Measurements from ENCODE around the gene POLR3K.

POLR3K gene

GRCh38 chr16:71540-72401 lies 18.4 kb upstream of the POLR3K start:
- Histone ChIP-seq H3K4me1 (ENCODE audit: control insufficient read depth, insufficient read depth, low read length) (peaks cover 78% of the 10 kb centered on the region), H3K27me3 (ENCODE audit: control insufficient read depth in 1 of 2, insufficient read depth in 2 of 2, low read length in 2 of 2) (no peaks in the 10 kb centered on the region), H3K9me3 (ENCODE audit: control insufficient read depth in 2 of 2, low read length in 2 of 2) (no peaks in the 10 kb centered on the region), H3K27ac (ENCODE audit: low read length) (peak overlapping the region; percentile 69), H3K36me3 (ENCODE audit: control insufficient read depth in 2 of 2, insufficient read depth in 2 of 2, low read length in 2 of 2) (no peaks in the 10 kb centered on the region), H3K9ac (ENCODE audit: low read length in 2 of 2) (peak overlapping the region; percentile 56 to 74), H3K4me3 (ENCODE audit: low read length in 2 of 2) (peak overlapping the region; percentile 50 to 82)

- H3K27ac ChIP-seq (ENCODE audit: low read length): peak overlapping the region; percentile 69
- H3K27me3 ChIP-seq (ENCODE audit: control insufficient read depth in 1 of 2, insufficient read depth in 2 of 2, low read length in 2 of 2): no peaks in the 10 kb centered on the region
- no peaks in the 10 kb centered on the region for H3K36me3 ChIP-seq (ENCODE audit: control insufficient read depth in 2 of 2, insufficient read depth in 2 of 2, low read length in 2 of 2)
- peaks cover 78% of the 10 kb centered on the region for H3K4me1 ChIP-seq (ENCODE audit: control insufficient read depth, insufficient read depth, low read length)
- H3K9ac ChIP-seq (ENCODE audit: low read length in 2 of 2): peak overlapping the region; percentile 56 to 74
- H3K4me3 ChIP-seq (ENCODE audit: low read length in 2 of 2): peak overlapping the region; percentile 50 to 82
- no peaks in the 10 kb centered on the region for H3K9me3 ChIP-seq (ENCODE audit: control insufficient read depth in 2 of 2, low read length in 2 of 2)
Observed at GRCh38 chr16:71210-71539, 17.8 kb upstream of the POLR3K start.

GRCh38 chr16:69181-69580 lies 15.8 kb upstream of the POLR3K start:
- Histone ChIP-seq H3K9me3 (ENCODE audit: control insufficient read depth in 2 of 2, low read length in 2 of 2) (no peaks in the 10 kb centered on the region), H3K27ac (ENCODE audit: low read length) (no peak overlapping the region), H3K4me1 (ENCODE audit: control insufficient read depth, insufficient read depth, low read length) (peaks cover 72% of the 10 kb centered on the region), H3K9ac (ENCODE audit: low read length in 2 of 2) (no peak overlapping the region), H3K27me3 (ENCODE audit: control insufficient read depth in 1 of 2, insufficient read depth in 2 of 2, low read length in 2 of 2) (no peaks in the 10 kb centered on the region), H3K4me3 (ENCODE audit: low read length in 2 of 2) (no peak overlapping the region), H3K36me3 (ENCODE audit: control insufficient read depth in 2 of 2, insufficient read depth in 2 of 2, low read length in 2 of 2) (peaks cover 3 to 4% of the 10 kb centered on the region in 2 donors)

- Histone ChIP-seq H3K4me3 (ENCODE audit: low read length in 2 of 2) (no peak overlapping the region), H3K36me3 (ENCODE audit: control insufficient read depth in 2 of 2, insufficient read depth in 2 of 2, low read length in 2 of 2) (peaks cover 7 to 12% of the 10 kb centered on the region in 2 donors), H3K27ac (ENCODE audit: low read length) (no peak overlapping the region), H3K9ac (ENCODE audit: low read length in 2 of 2) (no peak overlapping the region), H3K27me3 (ENCODE audit: control insufficient read depth in 1 of 2, insufficient read depth in 2 of 2, low read length in 2 of 2) (no peaks in the 10 kb centered on the region), H3K9me3 (ENCODE audit: control insufficient read depth in 2 of 2, low read length in 2 of 2) (no peaks in the 10 kb centered on the region), H3K4me1 (ENCODE audit: control insufficient read depth, insufficient read depth, low read length) (peaks cover 62% of the 10 kb centered on the region)
Observed at GRCh38 chr16:67884-68789, 14.7 kb upstream of the POLR3K start.

- H3K27me3 ChIP-seq (ENCODE audit: control insufficient read depth in 1 of 2, insufficient read depth in 2 of 2, low read length in 2 of 2): no peaks in the 10 kb centered on the region
- H3K4me1 ChIP-seq (ENCODE audit: control insufficient read depth, insufficient read depth, low read length): peaks cover 56% of the 10 kb centered on the region
- no peak overlapping the region for H3K9ac ChIP-seq (ENCODE audit: low read length in 2 of 2)
- no peak overlapping the region for H3K27ac ChIP-seq (ENCODE audit: low read length)
- no peak overlapping the region for H3K4me3 ChIP-seq (ENCODE audit: low read length in 2 of 2)
- peaks cover 7 to 17% of the 10 kb centered on the region in 2 donors for H3K36me3 ChIP-seq (ENCODE audit: control insufficient read depth in 2 of 2, insufficient read depth in 2 of 2, low read length in 2 of 2)
- no peaks in the 10 kb centered on the region for H3K9me3 ChIP-seq (ENCODE audit: control insufficient read depth in 2 of 2, low read length in 2 of 2)
Observed at GRCh38 chr16:67183-67791, 13.9 kb upstream of the POLR3K start.

- Histone ChIP-seq H3K27me3 (ENCODE audit: control insufficient read depth in 1 of 2, insufficient read depth in 2 of 2, low read length in 2 of 2) (no peaks in the 10 kb centered on the region), H3K9me3 (ENCODE audit: control insufficient read depth in 2 of 2, low read length in 2 of 2) (no peaks in the 10 kb centered on the region), H3K4me1 (ENCODE audit: control insufficient read depth, insufficient read depth, low read length) (peaks cover 53% of the 10 kb centered on the region), H3K36me3 (ENCODE audit: control insufficient read depth in 2 of 2, insufficient read depth in 2 of 2, low read length in 2 of 2) (peaks cover 10 to 21% of the 10 kb centered on the region in 2 donors), H3K4me3 (ENCODE audit: low read length in 2 of 2) (no peak overlapping the region), H3K9ac (ENCODE audit: low read length in 2 of 2) (no peak overlapping the region), H3K27ac (ENCODE audit: low read length) (no peak overlapping the region)
Observed at GRCh38 chr16:66309-67182, 13.1 kb upstream of the POLR3K start.

GRCh38 chr16:65745-66144 lies 12.3 kb upstream of the POLR3K start:
- Histone ChIP-seq H3K27me3 (ENCODE audit: control insufficient read depth in 1 of 2, insufficient read depth in 2 of 2, low read length in 2 of 2) (no peaks in the 10 kb centered on the region), H3K9ac (ENCODE audit: low read length in 2 of 2) (peak overlapping the region in 1 of 2 donors; percentile 47), H3K9me3 (ENCODE audit: control insufficient read depth in 2 of 2, low read length in 2 of 2) (no peaks in the 10 kb centered on the region), H3K4me3 (ENCODE audit: low read length in 2 of 2) (peak overlapping the region in 1 of 2 donors; percentile 8), H3K36me3 (ENCODE audit: control insufficient read depth in 2 of 2, insufficient read depth in 2 of 2, low read length in 2 of 2) (peaks cover 12 to 26% of the 10 kb centered on the region in 2 donors), H3K27ac (ENCODE audit: low read length) (no peak overlapping the region), H3K4me1 (ENCODE audit: control insufficient read depth, insufficient read depth, low read length) (peaks cover 45% of the 10 kb centered on the region)

- Histone ChIP-seq H3K4me1 (ENCODE audit: control insufficient read depth, insufficient read depth, low read length) (peaks cover 37% of the 10 kb centered on the region), H3K27ac (ENCODE audit: low read length) (no peak overlapping the region), H3K36me3 (ENCODE audit: control insufficient read depth in 2 of 2, insufficient read depth in 2 of 2, low read length in 2 of 2) (peaks cover 20 to 34% of the 10 kb centered on the region in 2 donors), H3K27me3 (ENCODE audit: control insufficient read depth in 1 of 2, insufficient read depth in 2 of 2, low read length in 2 of 2) (no peaks in the 10 kb centered on the region), H3K9me3 (ENCODE audit: control insufficient read depth in 2 of 2, low read length in 2 of 2) (no peaks in the 10 kb centered on the region), H3K4me3 (ENCODE audit: low read length in 2 of 2) (no peak overlapping the region), H3K9ac (ENCODE audit: low read length in 2 of 2) (no peak overlapping the region)
Observed at GRCh38 chr16:64914-65255, 11.5 kb upstream of the POLR3K start.

- no peaks in the 10 kb centered on the region for H3K27me3 ChIP-seq (ENCODE audit: control insufficient read depth in 1 of 2, insufficient read depth in 2 of 2, low read length in 2 of 2)
- no peak overlapping the region for H3K9ac ChIP-seq (ENCODE audit: low read length in 2 of 2)
- peaks cover 21 to 40% of the 10 kb centered on the region in 2 donors for H3K36me3 ChIP-seq (ENCODE audit: control insufficient read depth in 2 of 2, insufficient read depth in 2 of 2, low read length in 2 of 2)
- H3K27ac ChIP-seq (ENCODE audit: low read length): no peak overlapping the region
- peaks cover 31% of the 10 kb centered on the region for H3K4me1 ChIP-seq (ENCODE audit: control insufficient read depth, insufficient read depth, low read length)
- H3K9me3 ChIP-seq (ENCODE audit: control insufficient read depth in 2 of 2, low read length in 2 of 2): no peaks in the 10 kb centered on the region
- no peak overlapping the region for H3K4me3 ChIP-seq (ENCODE audit: low read length in 2 of 2)
Observed at GRCh38 chr16:63998-64913, 10.8 kb upstream of the POLR3K start.
